ENCODE data around the gene KCNK3.

KCNK3 gene

GRCh38 chr2:26668041-26668440, 24.5 kb upstream of the KCNK3 start:
- no peak for DNase-seq

- DNase-seq: no peak
These were observed 23.4 kb upstream of the KCNK3 start for GRCh38 chr2:26668856-26669750.

- no peak for DNase-seq
These were observed 22.4 kb upstream of the KCNK3 start for GRCh38 chr2:26670171-26670570.

GRCh38 chr2:26670931-26671460, 21.5 kb upstream of the KCNK3 start:
- DNase-seq: no peak

GRCh38 chr2:26671691-26672090, 20.8 kb upstream of the KCNK3 start:
- no peak for DNase-seq

- DNase-seq: no peak
These were observed 20.3 kb upstream of the KCNK3 start for GRCh38 chr2:26672112-26672817.

GRCh38 chr2:26672818-26673393, 19.6 kb upstream of the KCNK3 start:
- DNase-seq: no peak

- no peak for DNase-seq
These were observed 18.3 kb upstream of the KCNK3 start for GRCh38 chr2:26674002-26674751.

GRCh38 chr2:26674771-26675170, 17.8 kb upstream of the KCNK3 start:
- DNase-seq: no peak

GRCh38 chr2:26675651-26676255, 16.8 kb upstream of the KCNK3 start:
- no peak for DNase-seq

- no peak for DNase-seq
These were observed 14.5 kb upstream of the KCNK3 start for GRCh38 chr2:26678035-26678434.

GRCh38 chr2:26679867-26680266, 12.7 kb upstream of the KCNK3 start:
- DNase-seq: no peak

- DNase-seq: no peak
These were observed 10.9 kb upstream of the KCNK3 start for GRCh38 chr2:26681656-26682055.

- DNase-seq: no peak
These were observed 10.4 kb upstream of the KCNK3 start for GRCh38 chr2:26682155-26682554.

GRCh38 chr2:26683583-26683982, 8.9 kb upstream of the KCNK3 start:
- DNase-seq: no peak

GRCh38 chr2:26685341-26685740, 7.2 kb upstream of the KCNK3 start:
- DNase-seq: no peak

GRCh38 chr2:26685989-26686839, 6.3 kb upstream of the KCNK3 start:
- DNase-seq: no peak

- no peak for DNase-seq
These were observed 5.2 kb upstream of the KCNK3 start for GRCh38 chr2:26687328-26687727.

GRCh38 chr2:26687801-26688200, 4.7 kb upstream of the KCNK3 start:
- no peak for DNase-seq

GRCh38 chr2:26691161-26691560, 1.4 kb upstream of the KCNK3 start:
- no peak for DNase-seq

- no peak for DNase-seq
These were observed 642 bp upstream of the KCNK3 start for GRCh38 chr2:26691881-26692278.

Measured in stimulated activated CD4-positive, alpha-beta T cell treated with anti-CD3 and anti-CD28 coated beads, Interleukin-12 subunit alpha, Interleukin-12 subunit beta, amount 100 ng/mL, for 4 hours (primary cell).